Stomach (tissue), 4 donors: ENCODE results near the gene PRRX1.

ENCODE experiments used
- EP300 ChIP-seq: sonication (generic); formaldehyde crosslinking; IDR thresholded peaks from one replicate; pipeline ENCODE4 v1.6.1; 2017; ENCODE audit warnings: antibody characterized with exemption
- POLR2A ChIP-seq, 4 donors: fragments of 450-650 bp; IDR thresholded peaks; one replicate each; pipeline ENCODE4 v1.6.1; 2016; ENCODE audit warnings: antibody characterized with exemption in 4 of 4, control low read depth in 2 of 4, mild to moderate bottlenecking in 1 of 4, moderate library complexity in 1 of 4
- POLR2AphosphoS5 ChIP-seq, 3 donors: sonication (generic); formaldehyde crosslinking; IDR thresholded peaks; one replicate each; pipeline ENCODE4 v1.6.1; 2016; ENCODE audit warnings: antibody characterized with exemption in 3 of 3
- TF ChIP-seq, protein P1 (sequence below), 7 experiments: fragments of 450-650 bp in 4 of 7; fragments of 200-600 bp in 3 of 7; sonication (generic) in 3 of 7; IDR thresholded peaks; one replicate each; pipeline ENCODE4 v1.5.1; 2016 to 2019; ENCODE audit warnings: antibody characterized with exemption in 7 of 7, control low read depth in 2 of 7, mild to moderate bottlenecking in 1 of 7

DNA sequence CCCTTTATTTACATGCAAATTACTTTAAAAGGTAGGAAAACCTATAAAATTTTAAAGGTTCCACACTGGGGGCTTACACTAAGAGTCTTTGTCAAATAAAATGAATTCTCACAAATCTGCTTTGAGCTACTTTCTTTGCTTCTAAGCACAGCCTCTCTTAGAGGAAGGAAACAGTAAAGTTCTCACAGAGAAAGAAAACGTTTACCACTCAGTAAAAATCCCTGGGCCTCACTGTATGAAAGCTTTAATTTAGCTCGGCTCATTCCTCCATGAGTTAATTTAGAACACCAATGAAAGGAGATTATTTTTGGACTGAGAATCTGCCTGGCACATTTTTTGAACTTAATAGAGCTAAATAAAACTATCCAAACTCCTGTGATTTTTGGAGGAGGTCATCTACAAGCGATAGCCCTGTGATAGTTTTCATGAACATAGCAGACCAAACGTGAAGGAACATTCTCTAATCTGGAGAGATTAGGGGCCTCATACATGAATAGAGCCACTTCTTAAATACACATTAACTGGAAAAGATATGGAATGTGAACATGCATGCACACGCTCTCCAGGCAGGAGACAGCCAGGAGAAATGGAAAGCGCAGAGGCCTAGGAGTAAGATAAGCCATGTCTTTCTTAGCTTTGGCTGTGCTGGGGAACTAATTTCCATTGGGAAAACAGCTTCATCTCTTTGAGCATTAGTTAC is 32.8 kb downstream of the PRRX1 start:
- TF ChIP-seq POLR2AphosphoS5 (IDR thresholded peaks at IDR 0.05): no peak
- TF ChIP-seq, protein P1, sequence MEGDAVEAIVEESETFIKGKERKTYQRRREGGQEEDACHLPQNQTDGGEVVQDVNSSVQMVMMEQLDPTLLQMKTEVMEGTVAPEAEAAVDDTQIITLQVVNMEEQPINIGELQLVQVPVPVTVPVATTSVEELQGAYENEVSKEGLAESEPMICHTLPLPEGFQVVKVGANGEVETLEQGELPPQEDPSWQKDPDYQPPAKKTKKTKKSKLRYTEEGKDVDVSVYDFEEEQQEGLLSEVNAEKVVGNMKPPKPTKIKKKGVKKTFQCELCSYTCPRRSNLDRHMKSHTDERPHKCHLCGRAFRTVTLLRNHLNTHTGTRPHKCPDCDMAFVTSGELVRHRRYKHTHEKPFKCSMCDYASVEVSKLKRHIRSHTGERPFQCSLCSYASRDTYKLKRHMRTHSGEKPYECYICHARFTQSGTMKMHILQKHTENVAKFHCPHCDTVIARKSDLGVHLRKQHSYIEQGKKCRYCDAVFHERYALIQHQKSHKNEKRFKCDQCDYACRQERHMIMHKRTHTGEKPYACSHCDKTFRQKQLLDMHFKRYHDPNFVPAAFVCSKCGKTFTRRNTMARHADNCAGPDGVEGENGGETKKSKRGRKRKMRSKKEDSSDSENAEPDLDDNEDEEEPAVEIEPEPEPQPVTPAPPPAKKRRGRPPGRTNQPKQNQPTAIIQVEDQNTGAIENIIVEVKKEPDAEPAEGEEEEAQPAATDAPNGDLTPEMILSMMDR (IDR thresholded peaks at IDR 0.05): no peak
- no peak for TF ChIP-seq POLR2A (IDR thresholded peaks at IDR 0.05)
- no peak for TF ChIP-seq EP300
